H7 (cell line): ENCODE measurements around the gene HRH3. TPM values are rescaled to one million over a fixed set of nuclear protein-coding genes. Genes with fewer than 3 reads are reported as not detected.

Experiments
- DNase-seq: peaks from one replicate; pipeline ENCODE4 v3.0.0; 2012
- H3K27me3 ChIP-seq: 2 replicates; pipeline ENCODE4 v1.6.0; 2011; ENCODE audit warnings: mild to moderate bottlenecking, low read length; ENCODE audit not compliant: control insufficient read depth, insufficient read depth
- H3K36me3 ChIP-seq: replicated peaks from 2 replicates; pipeline ENCODE4 v1.5.1; 2011; ENCODE audit warnings: low read length; ENCODE audit not compliant: control insufficient read depth, insufficient read depth
- H3K4me3 ChIP-seq: 2 replicates; pipeline ENCODE4 v1.5.1; 2011; ENCODE audit warnings: low read depth, mild to moderate bottlenecking, control low read depth, low read length, moderate library complexity; ENCODE audit not compliant: insufficient read depth
- total RNA-seq: library from RNA; depleted of rRNA; stranded (reverse); fragments of >200 nt; shearing (Covaris generic); gene quantifications from 2 replicates; pipeline ENCODE4 v1.2.3, GENCODE V29; 2014

The HRH3 gene
- total RNA-seq, 1 experiment from 2014 or later = 1.9 TPM

DNA sequence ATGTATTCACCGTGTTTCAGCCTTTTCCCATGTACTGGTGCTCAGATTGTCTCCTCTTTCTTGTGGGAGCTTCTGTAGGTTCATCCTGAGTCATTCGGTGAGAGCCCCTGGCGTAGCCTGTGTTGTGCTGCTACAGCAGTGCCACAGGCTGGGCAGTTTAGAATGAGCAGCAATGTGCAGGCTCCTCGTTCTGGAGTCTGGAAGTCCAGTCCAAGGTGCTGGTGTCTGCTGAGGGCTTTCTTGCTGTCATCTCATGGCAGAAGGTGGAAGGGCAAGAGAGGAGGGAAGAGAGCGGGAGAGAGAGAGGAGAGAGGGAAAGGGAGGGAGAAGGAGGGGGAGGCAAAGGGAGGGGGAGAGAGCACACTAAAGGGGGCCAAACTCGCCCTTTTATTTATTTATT lies 33.3 kb upstream of the HRH3 start:
- Histone ChIP-seq H3K36me3 (peaks cover 4% of the 10 kb centered on the region), H3K27me3 (no peaks in the 10 kb centered on the region), H3K4me3 (no peak overlapping the region)
- DNase-seq = no peak

DNA sequence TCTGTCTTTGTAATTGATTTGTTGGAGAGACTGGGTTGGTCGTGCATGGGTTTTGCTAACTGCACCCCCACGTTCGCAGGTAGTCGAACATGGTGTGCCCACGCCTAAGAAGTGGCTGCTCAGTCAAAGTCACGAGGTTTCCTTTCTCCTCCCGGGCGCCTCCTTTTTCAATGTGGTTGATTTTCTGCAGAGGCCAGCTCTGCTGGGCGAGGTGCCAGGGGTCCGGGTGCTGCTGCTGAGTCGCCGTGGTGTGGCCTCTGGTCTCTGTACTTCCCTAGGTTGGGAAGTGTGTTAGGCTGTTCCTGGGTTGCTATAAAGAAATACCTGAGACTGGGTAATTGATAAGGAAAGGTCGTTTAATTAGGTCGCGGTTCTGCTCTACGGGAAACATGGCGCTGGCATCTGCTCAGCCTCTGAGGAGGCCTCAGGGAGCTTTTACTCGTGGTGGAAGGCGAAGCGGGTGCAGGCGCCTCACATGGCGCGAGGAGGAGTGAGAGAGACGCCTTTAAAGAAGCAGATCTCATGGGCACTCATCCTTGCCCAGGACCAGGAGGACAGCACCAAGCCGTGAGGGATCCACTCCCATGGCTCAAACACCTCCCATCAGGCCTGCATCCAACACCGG lies 32.4 kb upstream of the HRH3 start:
- Histone ChIP-seq H3K36me3 (peaks cover 4% of the 10 kb centered on the region), H3K4me3 (no peak overlapping the region), H3K27me3 (no peaks in the 10 kb centered on the region)
- no peak for DNase-seq

DNA sequence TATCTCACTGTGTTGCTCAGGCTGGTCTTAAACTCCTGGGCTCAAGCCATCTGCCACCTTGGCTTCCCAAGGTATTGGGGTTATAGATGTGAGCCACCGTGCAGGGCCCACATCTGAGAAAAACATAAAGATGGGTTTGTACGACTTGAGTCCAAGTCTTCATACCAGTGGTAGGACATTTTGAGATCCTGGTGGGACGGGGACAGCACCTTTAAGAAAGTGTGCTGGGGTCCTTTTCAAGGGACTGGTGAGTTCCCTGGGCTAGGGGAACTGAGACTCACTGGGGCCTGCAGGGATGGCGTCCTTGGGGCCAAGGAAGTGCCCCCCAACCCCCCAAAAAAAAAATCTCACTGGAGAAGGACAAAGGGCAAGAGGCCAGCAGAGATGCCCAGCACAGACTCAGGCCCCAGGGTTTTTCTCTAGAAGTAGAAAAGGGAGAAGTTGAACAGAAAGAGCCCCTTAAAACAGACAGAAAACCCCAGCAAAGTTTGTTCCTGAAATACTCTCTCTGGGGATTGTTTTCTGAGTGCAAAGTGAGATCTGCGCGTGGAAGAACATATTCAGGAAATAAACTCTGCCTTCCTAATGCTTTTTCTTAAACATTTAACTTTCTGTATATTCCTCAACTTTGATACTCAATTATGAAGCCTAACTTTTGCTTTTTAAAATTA lies 28.9 kb upstream of the HRH3 start:
- H3K4me3 ChIP-seq = no peak overlapping the region
- no peaks in the 10 kb centered on the region for H3K36me3 ChIP-seq
- no peak for DNase-seq
- no peaks in the 10 kb centered on the region for H3K27me3 ChIP-seq

DNA sequence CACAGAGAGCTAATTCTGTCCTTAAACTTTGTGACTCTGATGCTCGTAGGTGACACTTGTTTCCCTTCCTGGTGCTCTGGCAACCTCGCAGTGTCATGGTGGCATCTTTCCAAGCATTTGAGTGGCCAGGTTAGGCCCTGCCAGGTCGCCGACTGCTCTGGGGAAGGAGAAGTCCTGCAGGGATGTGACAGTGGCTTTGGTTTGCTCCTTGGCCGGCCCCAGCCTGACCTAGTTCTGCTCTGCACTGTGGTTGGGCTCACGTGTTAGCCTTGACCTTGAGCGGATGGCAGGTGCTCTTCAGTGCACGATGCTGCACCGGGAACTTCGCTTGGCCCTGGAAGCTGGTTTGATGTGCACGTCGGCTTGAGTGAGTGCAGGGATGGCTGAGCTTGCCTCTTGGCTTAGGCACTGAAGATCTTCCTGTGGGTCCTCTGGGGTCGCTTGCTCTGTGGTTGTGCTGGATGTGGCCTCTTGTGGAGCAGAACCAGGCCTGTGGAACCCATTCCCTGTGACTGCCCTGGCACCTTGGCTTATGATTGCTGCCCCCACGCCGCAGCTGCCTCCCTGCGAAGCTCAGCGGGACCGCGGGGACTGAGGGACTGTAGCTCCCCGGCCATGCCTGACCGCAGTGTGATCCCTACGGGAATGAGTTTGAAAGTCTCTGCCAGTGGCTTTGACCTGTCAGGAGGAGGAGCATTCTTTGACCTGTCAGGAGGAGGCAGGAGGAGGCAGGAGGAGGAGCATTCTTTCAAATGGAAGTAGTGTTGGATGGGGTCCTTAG lies 27.0 kb upstream of the HRH3 start:
- DNase-seq = peak; percentile 80
- no peak overlapping the region for H3K4me3 ChIP-seq
- no peaks in the 10 kb centered on the region for H3K27me3 ChIP-seq
- H3K36me3 ChIP-seq = no peaks in the 10 kb centered on the region

DNA sequence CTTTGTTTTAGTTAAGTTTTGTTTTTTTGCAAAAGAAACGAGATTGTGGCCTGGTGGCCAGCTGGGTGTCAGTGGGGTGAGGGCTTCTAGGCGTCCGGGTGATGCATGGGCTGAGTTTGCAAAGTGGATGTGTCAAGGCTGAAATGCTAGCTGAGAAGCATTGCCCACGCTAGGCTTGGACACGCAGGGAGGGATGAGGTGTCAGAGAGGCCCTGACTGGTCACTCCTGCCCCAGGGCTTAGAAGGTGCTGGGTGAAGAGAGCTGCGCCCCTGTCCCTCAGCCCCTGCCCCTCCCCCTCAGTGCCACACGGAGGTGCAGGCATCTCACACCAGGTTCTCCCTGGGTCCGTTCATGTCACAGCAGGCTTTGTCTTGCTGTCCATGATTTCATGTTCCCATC lies 26.4 kb upstream of the HRH3 start:
- H3K36me3 ChIP-seq = no peaks in the 10 kb centered on the region
- H3K27me3 ChIP-seq = no peaks in the 10 kb centered on the region
- H3K4me3 ChIP-seq = no peak overlapping the region
- no peak for DNase-seq

DNA sequence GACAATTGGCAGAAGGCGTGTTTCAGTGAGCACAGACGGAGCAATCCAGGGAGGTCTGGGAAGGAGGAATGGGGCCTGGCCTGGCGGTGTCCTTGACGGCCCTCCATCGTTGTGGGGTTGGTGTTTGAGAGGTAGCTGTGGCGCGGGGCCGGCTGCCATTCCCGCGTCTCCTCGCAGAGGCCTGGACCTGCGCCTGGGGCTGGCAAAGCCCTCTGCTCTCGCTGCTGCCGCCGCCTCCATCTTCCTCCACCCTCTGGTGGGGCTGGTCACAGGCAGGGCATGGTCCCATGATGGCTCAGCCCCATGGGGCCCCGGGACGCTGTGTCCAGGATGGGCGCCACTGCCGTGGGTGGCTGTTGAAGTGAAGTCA lies 25.8 kb upstream of the HRH3 start:
- Histone ChIP-seq H3K36me3 (no peaks in the 10 kb centered on the region), H3K4me3 (no peak overlapping the region), H3K27me3 (no peaks in the 10 kb centered on the region)
- DNase-seq = no peak

DNA sequence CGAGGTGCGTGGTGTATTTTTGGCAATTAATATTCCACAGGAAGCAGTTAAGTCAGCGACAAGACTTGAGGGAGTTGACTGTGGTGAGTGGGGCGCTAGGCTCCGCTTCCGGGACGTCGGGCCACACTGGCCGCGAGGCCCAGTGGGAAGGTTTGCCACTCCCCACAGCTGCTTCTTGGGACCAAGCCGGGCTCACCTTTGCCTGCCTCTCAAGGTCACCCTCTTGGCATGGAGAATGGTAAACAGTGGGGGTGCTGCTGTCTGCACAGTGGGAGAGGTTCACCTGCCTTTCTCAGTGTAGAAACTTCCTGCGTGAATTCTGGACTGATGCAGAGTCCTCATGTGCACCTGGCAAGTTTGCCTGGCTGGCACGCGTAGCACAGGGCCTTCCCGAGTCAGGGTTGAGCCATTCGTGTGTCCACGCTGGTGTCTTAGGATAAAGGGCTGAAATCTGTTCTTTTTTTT lies 24.6 kb upstream of the HRH3 start:
- no peak for DNase-seq
- Histone ChIP-seq H3K27me3 (no peaks in the 10 kb centered on the region), H3K4me3 (no peak overlapping the region), H3K36me3 (no peaks in the 10 kb centered on the region)

DNA sequence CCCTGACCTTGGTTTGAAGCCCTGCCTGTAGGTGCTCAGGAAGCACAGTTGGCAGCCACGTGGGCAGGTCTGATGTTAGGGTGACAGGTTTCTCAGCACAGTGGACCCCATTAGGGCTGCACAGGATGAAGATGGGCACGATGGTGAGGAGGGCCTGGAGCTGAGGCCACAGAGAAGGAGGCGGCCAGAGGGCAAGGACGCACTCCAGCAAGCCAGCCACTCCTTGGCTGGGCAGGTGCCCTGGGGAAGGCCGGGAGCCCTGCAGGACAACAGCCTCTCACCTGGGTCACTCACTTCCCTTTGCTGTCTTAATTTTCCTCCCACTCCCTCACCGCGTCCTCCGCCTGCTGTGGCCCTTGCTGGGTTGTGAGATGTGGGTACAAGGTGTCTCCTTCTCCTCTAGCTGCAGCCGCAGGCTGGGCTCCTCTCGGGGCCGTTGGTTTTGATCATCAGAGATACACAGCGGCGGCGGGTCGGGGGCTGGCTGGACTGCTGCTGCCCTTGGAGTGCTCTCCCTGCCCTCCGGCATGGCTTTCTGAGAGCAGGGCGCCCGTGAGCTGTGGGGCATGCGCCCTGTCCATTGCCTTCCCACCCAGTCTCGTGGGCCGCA lies 23.9 kb upstream of the HRH3 start:
- no peak for DNase-seq
- Histone ChIP-seq H3K27me3 (no peaks in the 10 kb centered on the region), H3K4me3 (no peak overlapping the region), H3K36me3 (no peaks in the 10 kb centered on the region)

DNA sequence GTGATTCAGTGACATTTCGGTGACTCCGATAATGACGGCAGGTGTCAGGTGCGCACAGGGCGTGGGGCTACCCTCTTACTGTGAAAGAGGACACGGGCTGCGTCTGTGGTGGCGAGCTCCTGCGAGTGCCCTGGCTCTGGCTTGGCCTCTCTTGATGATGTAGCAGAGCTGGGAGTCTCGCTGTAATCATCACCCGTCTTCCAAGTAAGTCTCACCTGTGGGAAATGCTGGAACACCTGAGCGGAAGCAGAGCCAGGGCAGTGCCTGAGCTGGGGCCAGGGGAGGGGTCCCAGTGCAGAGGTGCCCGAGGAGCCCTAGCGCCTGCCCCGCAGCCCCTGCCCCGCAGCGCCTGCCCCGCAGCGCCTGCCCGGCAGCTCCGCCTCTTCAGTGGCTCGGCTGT lies 23.0 kb upstream of the HRH3 start:
- Histone ChIP-seq H3K36me3 (no peaks in the 10 kb centered on the region), H3K4me3 (no peak overlapping the region), H3K27me3 (no peaks in the 10 kb centered on the region)
- peak; percentile 70 for DNase-seq

DNA sequence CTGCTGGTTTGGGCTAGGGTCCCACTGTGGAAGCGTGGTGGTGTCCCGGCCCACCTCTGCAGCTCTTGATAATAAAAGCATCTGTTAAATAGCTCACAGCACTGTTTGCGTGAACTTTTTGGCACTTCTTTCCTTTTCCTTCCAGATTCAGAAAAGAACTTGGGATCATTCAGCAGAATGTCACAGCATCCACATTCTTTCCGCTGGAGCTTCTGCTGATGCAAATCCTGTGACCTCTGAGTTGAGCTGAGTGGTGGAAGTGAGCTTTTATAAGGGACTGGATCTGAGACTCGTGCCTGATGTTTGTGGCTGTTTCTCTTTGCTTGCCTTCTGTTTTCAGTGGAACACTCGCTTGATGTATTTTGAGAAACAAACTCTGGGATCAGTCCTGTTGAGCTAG lies 22.1 kb upstream of the HRH3 start:
- no peak for DNase-seq
- Histone ChIP-seq H3K4me3 (no peak overlapping the region), H3K27me3 (no peaks in the 10 kb centered on the region), H3K36me3 (no peaks in the 10 kb centered on the region)

DNA sequence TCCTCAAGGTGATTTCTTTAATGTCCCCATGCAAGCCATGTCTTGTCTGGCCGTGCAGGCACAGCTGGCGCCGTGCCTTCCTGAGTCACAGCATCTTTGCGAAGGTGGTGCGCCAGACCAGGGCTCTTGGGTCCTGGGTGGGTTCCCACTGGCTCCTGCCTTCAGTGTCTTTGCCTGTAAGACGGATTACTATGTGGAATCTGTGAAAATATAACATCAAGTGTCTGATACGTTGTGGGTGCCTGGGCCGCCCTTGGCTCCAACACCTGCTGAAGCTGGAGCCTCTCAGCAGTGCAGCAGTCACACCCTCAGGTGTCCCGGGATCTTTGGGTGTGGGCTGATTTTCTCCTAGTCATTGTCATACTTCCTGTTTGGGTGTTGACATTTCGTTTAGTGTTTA lies 21.4 kb upstream of the HRH3 start:
- Histone ChIP-seq H3K36me3 (no peaks in the 10 kb centered on the region), H3K27me3 (no peaks in the 10 kb centered on the region), H3K4me3 (no peak overlapping the region)
- DNase-seq = no peak

DNA sequence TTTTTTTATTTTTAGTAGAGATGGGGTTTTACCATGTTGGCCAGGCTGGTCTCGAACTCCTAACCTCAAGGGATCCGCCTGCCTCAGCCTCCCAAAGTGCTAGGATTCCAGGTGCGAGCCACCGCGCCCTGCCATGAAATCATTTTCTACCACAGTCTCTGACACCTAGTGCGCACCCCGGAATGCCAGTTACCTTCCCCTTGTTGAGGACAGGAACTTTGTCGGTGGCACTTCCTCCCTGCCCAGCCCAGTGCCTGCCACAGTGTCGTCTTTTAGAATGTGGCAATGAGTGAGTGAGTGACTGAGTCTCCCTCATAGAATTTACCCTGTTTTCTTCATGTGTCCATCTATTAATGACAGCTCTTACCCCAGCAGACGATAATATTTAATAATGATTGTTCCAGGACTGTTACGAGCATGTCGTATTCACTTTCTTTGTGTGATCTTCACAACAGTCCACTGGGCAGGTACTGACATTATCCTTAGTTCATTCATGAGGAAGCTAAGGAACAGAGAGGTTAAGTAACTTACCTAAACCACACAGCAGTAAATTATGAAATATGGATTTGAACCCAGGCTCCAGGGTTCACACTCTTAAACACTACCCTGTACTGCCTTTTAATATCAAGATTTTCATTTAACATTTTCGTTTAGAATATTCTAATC lies 20.1 kb upstream of the HRH3 start:
- no peak for DNase-seq
- Histone ChIP-seq H3K4me3 (no peak overlapping the region), H3K27me3 (no peaks in the 10 kb centered on the region), H3K36me3 (no peaks in the 10 kb centered on the region)

DNA sequence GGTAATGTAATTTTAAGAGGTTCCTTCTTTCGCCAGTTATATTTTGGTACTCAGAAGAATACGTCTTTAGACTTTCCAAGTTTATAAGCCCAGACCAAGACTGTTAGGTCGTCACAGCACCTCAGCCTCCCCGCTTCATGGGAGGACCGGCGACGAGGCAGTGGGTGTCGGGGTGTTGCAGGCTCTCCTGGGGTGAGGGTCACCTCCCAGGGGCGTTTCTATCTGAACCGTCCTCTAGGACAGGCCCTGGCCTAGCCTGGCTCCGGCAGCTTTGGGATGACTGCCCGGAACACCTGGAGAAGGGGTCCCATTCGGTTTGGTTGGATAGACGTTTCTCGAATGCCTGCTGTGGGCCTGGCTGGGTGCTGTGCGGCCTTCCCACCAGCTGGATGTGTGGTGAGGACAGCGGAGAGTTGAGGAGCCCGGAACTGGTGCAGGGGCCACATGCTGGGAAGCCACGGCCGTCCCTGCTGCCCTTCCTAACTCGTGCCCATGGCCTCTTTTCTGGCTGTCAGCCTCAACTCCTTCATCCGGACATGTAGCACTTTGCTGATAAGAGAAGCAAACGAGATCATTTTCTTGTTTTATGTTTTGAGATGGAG lies 19.3 kb upstream of the HRH3 start:
- peak; percentile 68 for DNase-seq
- no peaks in the 10 kb centered on the region for H3K27me3 ChIP-seq

DNA sequence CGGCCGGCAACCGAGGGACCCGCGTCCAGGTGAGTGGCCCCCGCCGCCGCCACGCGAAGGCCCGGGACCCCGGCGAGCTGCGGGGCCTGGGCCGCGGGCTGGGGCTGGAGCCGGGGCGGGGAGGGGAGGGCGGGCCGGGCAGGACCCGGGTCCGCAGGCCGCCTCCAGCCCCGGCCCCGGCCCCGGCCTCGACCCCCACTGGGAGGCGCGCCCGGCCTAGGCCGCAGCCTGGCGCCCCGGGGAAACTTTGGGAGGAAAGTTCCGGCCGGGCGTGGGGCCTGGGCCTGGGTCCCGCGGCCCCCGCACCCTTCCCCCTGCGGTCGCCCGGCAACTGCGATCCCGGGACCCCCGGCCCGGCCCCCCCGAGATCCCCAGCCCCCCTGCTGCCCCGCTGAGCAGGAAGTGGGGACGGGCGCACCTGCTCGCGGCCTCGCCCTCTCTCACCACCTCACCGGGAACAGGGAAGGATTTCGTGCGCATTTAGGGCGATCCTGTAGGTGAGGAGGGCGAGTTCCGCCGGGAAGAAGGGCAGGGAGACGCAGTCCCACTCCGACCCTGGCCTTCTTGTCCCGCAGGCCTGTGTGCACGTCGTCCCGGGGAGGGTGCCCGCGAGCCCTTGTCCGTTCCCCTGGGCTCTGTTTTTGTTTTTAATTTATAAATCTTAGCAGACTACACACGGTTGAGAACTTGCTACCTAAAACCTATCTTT lies 18.6 kb upstream of the HRH3 start:
- H3K27me3 ChIP-seq = no peaks in the 10 kb centered on the region
- DNase-seq = no peak
- H3K36me3 ChIP-seq = no peaks in the 10 kb centered on the region
- H3K4me3 ChIP-seq = peak overlapping the region; percentile 54

More for the DNA sequence above, 19.3 kb upstream of the HRH3 start:
- no peaks in the 10 kb centered on the region for H3K36me3 ChIP-seq
- peak overlapping the region; percentile 54 for H3K4me3 ChIP-seq
